Peyer's patch (tissue), 4 donors: ENCODE measurements around the gene PGAP3.

ENCODE experiments used
- POLR2A ChIP-seq, 2 donors: fragments of 450-650 bp; IDR thresholded peaks; one replicate each; pipeline ENCODE4 v1.5.1; 2017; ENCODE audit warnings: antibody characterized with exemption in 2 of 2, mild to moderate bottlenecking in 2 of 2, moderate library complexity in 2 of 2
- TF ChIP-seq, protein P1 (sequence below), 6 experiments: fragments of 450-650 bp in 4 of 6; fragments of 200-600 bp in 2 of 6; sonication (generic) in 1 of 6; IDR thresholded peaks; one replicate each; pipeline ENCODE4 v1.5.1; 2017 to 2019; ENCODE audit warnings: antibody characterized with exemption in 6 of 6, mild to moderate bottlenecking in 3 of 6, moderate library complexity in 1 of 6

DNA sequence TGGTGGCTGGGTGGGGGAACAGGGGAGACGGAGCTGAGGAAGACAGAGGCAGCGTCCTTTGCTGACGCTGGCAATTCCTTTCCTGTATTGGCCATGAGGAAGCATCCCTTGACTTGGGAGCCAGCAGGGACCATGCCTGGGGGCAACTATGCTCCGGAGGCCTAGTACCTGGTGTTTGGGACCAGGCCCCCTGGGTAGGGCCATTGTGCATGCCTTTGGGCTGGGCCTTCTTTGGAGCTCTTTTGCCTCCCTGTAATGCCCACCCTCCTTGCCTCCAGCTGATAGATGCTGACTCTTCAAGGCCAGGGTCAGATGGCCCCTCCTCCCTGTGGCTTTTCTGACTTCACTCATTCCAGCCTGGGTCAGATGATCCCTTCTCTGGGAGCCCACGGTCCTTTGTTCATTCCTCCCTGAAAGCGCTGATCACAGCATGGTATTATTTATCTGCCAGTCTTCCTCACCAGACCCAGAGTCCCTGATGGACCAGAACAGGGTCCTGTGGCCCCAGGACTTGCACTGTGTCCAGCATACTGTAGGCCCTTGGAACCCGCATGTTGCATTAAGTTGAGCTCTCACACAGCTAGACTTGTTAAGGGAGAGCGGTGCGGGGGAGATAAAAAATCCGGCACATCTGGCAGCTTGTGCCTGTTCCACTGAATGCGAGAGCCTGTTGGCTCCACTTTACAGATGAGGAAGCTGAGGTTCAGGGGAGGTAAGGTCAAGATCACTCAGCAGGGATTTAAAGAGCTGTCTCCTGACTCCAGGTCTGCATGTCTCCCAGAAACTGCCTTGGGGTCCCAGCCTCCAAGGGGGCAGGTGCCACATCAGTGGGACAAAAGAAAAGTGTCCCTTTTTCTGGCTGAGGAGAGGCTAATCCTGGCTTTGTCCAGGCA lies 48.0 kb downstream of the PGAP3 start:
- TF ChIP-seq, protein P1, sequence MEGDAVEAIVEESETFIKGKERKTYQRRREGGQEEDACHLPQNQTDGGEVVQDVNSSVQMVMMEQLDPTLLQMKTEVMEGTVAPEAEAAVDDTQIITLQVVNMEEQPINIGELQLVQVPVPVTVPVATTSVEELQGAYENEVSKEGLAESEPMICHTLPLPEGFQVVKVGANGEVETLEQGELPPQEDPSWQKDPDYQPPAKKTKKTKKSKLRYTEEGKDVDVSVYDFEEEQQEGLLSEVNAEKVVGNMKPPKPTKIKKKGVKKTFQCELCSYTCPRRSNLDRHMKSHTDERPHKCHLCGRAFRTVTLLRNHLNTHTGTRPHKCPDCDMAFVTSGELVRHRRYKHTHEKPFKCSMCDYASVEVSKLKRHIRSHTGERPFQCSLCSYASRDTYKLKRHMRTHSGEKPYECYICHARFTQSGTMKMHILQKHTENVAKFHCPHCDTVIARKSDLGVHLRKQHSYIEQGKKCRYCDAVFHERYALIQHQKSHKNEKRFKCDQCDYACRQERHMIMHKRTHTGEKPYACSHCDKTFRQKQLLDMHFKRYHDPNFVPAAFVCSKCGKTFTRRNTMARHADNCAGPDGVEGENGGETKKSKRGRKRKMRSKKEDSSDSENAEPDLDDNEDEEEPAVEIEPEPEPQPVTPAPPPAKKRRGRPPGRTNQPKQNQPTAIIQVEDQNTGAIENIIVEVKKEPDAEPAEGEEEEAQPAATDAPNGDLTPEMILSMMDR (IDR thresholded peaks at IDR 0.05), result no peak
- no peak for TF ChIP-seq POLR2A (IDR thresholded peaks at IDR 0.05)
